Measurements from ENCODE around the gene C10orf67. TPM values are rescaled to one million over a fixed set of nuclear protein-coding genes. Genes with fewer than 3 reads are reported as not detected.

Gene C10orf67
- polyA plus RNA-seq, 1 donor from 2014 or later, result 0.48 TPM

GRCh38 chr10:23173214-23174073, 171.2 kb downstream of the C10orf67 start:
- Histone ChIP-seq H3K27ac (ENCODE audit: low read length) (no peak overlapping the region), H3K9ac (ENCODE audit: low read length) (no peak overlapping the region), H3F3A (ENCODE audit: insufficient read depth, low read length, poor library complexity, severe bottlenecking) (no peaks in the 10 kb centered on the region), H3K79me2 (replicated peaks; ENCODE audit: insufficient read depth, low read length) (no peaks in the 10 kb centered on the region), H3K27me3 (ENCODE audit: insufficient read depth, low read depth, low read length) (peaks cover 99% of the 10 kb centered on the region), H2AFZ (ENCODE audit: low read depth, low read length) (no peak overlapping the region), H4K20me1 (ENCODE audit: insufficient read depth) (no peaks in the 10 kb centered on the region), H3K36me3 (ENCODE audit: insufficient read depth, low read length) (no peaks in the 10 kb centered on the region), H3K9me3 (ENCODE audit: low read length) (no peaks in the 10 kb centered on the region), H3K9me2 (ENCODE audit: insufficient read depth, low read length) (no peaks in the 10 kb centered on the region), H3K4me3 (ENCODE audit: low read length) (peak overlapping the region; percentile 73), H3K4me2 (ENCODE audit: low read length) (peak overlapping the region; percentile 56)
- TF ChIP-seq RAD21 (conservative IDR thresholded peaks at IDR 0.05) (no peak), MXI1 (conservative IDR thresholded peaks at IDR 0.05; ENCODE audit: poor library complexity, severe bottlenecking) (peak; percentile 27), SMC3 (conservative IDR thresholded peaks at IDR 0.05; ENCODE audit: poor library complexity) (no peak), EP300 (conservative IDR thresholded peaks at IDR 0.05; ENCODE audit: poor library complexity, severe bottlenecking) (no peak), POLR2AphosphoS5 (IDR thresholded peaks at IDR 0.05) (peak; percentile 14), EZH2 (IDR thresholded peaks at IDR 0.05; ENCODE audit: borderline replicate concordance, insufficient read depth, low read length, poor library complexity, severe bottlenecking) (no peak)
- TF ChIP-seq, protein P1, sequence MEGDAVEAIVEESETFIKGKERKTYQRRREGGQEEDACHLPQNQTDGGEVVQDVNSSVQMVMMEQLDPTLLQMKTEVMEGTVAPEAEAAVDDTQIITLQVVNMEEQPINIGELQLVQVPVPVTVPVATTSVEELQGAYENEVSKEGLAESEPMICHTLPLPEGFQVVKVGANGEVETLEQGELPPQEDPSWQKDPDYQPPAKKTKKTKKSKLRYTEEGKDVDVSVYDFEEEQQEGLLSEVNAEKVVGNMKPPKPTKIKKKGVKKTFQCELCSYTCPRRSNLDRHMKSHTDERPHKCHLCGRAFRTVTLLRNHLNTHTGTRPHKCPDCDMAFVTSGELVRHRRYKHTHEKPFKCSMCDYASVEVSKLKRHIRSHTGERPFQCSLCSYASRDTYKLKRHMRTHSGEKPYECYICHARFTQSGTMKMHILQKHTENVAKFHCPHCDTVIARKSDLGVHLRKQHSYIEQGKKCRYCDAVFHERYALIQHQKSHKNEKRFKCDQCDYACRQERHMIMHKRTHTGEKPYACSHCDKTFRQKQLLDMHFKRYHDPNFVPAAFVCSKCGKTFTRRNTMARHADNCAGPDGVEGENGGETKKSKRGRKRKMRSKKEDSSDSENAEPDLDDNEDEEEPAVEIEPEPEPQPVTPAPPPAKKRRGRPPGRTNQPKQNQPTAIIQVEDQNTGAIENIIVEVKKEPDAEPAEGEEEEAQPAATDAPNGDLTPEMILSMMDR (IDR thresholded peaks at IDR 0.05; ENCODE audit: poor library complexity, severe bottlenecking), result no peak

- H3K4me3 ChIP-seq (ENCODE audit: low read length), result peak overlapping the region; percentile 73
- no peaks in the 10 kb centered on the region for H3K36me3 ChIP-seq (ENCODE audit: insufficient read depth, low read length)
- no peaks in the 10 kb centered on the region for H3F3A ChIP-seq (ENCODE audit: insufficient read depth, low read length, poor library complexity, severe bottlenecking)
- H3K9me2 ChIP-seq (ENCODE audit: insufficient read depth, low read length), result no peaks in the 10 kb centered on the region
- peaks cover 98% of the 10 kb centered on the region for H3K27me3 ChIP-seq (ENCODE audit: insufficient read depth, low read depth, low read length)
- no peak overlapping the region for H3K9ac ChIP-seq (ENCODE audit: low read length)
- H3K4me2 ChIP-seq (ENCODE audit: low read length), result peak overlapping the region; percentile 56
- H4K20me1 ChIP-seq (ENCODE audit: insufficient read depth), result no peaks in the 10 kb centered on the region
- no peak overlapping the region for H2AFZ ChIP-seq (ENCODE audit: low read depth, low read length)
- H3K79me2 ChIP-seq (replicated peaks; ENCODE audit: insufficient read depth, low read length), result no peaks in the 10 kb centered on the region
- H3K9me3 ChIP-seq (ENCODE audit: low read length), result no peaks in the 10 kb centered on the region
- H3K27ac ChIP-seq (ENCODE audit: low read length), result no peak overlapping the region
- TF ChIP-seq RAD21 (conservative IDR thresholded peaks at IDR 0.05), result no peak
- TF ChIP-seq MXI1 (conservative IDR thresholded peaks at IDR 0.05; ENCODE audit: poor library complexity, severe bottlenecking), result no peak
- TF ChIP-seq, protein P1 (IDR thresholded peaks at IDR 0.05; ENCODE audit: poor library complexity, severe bottlenecking), result no peak
- no peak for TF ChIP-seq POLR2AphosphoS5 (IDR thresholded peaks at IDR 0.05)
- TF ChIP-seq EP300 (conservative IDR thresholded peaks at IDR 0.05; ENCODE audit: poor library complexity, severe bottlenecking), result no peak
- TF ChIP-seq EZH2 (IDR thresholded peaks at IDR 0.05; ENCODE audit: borderline replicate concordance, insufficient read depth, low read length, poor library complexity, severe bottlenecking), result no peak
- TF ChIP-seq SMC3 (conservative IDR thresholded peaks at IDR 0.05; ENCODE audit: poor library complexity), result no peak
- no peak for TF ChIP-seq TAF1 (IDR thresholded peaks at IDR 0.05; ENCODE audit: low read depth)
- TF ChIP-seq REST (IDR thresholded peaks at IDR 0.05; ENCODE audit: borderline replicate concordance), result no peak
Measured at GRCh38 chr10:23172429-23173213, 172.0 kb downstream of the C10orf67 start.
